PC-9 (cell line): Measurements from ENCODE around the gene RNF166. TPM values are rescaled to one million over a fixed set of nuclear protein-coding genes. Genes with fewer than 3 reads are reported as not detected.

Source experiments
- BruUV-seq: library from RNA; stranded (reverse); fragments of 400-500 nt; replicated peaks from 2 replicates; lab custom pipeline; 2021; lab: Mats Ljungman, UMichigan
- CTCF ChIA-PET: fragments of 300-600 bp; sonication (Branson Sonifier 250); formaldehyde crosslinking; loops from one replicate; lab custom pipeline; 2022; ENCODE audit warnings: antibody characterized with exemption; lab: Charles Lee
- POLR2A ChIA-PET: fragments of 300-600 bp; sonication (Branson Sonifier 250); formaldehyde crosslinking; loops from one replicate; lab custom pipeline; 2022; ENCODE audit warnings: antibody characterized with exemption; ENCODE audit not compliant: unreplicated experiment; lab: Charles Lee
- DNase-seq, 2 experiments: peaks; one replicate each; pipeline versions ENCODE4 v3.0.0 to v3.0.0-alpha.2; 2015 to 2022; ENCODE audit warnings: mixed read lengths in 1 of 2
- H2AFZ ChIP-seq: fragments of 200-600 bp; sonication (generic); 2 replicates; pipeline ENCODE4 v1.8.1; 2017; ENCODE audit warnings: antibody characterized with exemption
- H3F3A ChIP-seq: fragments of 200-600 bp; sonication (generic); 2 replicates; pipeline ENCODE4 v1.8.1; 2017; ENCODE audit warnings: antibody characterized with exemption, mild to moderate bottlenecking, low read depth; ENCODE audit not compliant: insufficient read depth
- H3K27ac ChIP-seq: fragments of 200-600 bp; sonication (generic); 2 replicates; pipeline ENCODE4 v1.6.1; 2016; ENCODE audit warnings: mixed run types
- H3K27me3 ChIP-seq: fragments of 200-600 bp; sonication (generic); 2 replicates; pipeline ENCODE4 v1.6.1; 2016; ENCODE audit warnings: low read depth, mixed run types; ENCODE audit not compliant: insufficient read depth
- H3K36me3 ChIP-seq: fragments of 200-600 bp; sonication (generic); 2 replicates; pipeline ENCODE4 v1.6.1; 2016; ENCODE audit warnings: low read depth, mixed run types
- H3K4me1 ChIP-seq: fragments of 200-600 bp; sonication (generic); replicated peaks from 2 replicates; pipeline ENCODE4 v1.6.1; 2016; ENCODE audit warnings: mixed run types; ENCODE audit not compliant: insufficient read depth
- H3K4me2 ChIP-seq: fragments of 200-600 bp; sonication (generic); 2 replicates; pipeline ENCODE4 v1.6.1; 2017; ENCODE audit warnings: mixed run types
- H3K4me3 ChIP-seq: fragments of 200-600 bp; sonication (generic); 2 replicates; pipeline ENCODE4 v1.6.1; 2016; ENCODE audit warnings: mixed run types
- H3K79me2 ChIP-seq: fragments of 200-600 bp; sonication (generic); 2 replicates; pipeline ENCODE4 v1.6.1; 2017; ENCODE audit warnings: low read depth, mixed run types
- H3K9me2 ChIP-seq: fragments of 200-600 bp; sonication (generic); 2 replicates; pipeline ENCODE4 v1.8.1; 2017; ENCODE audit warnings: mild to moderate bottlenecking; ENCODE audit not compliant: insufficient read depth
- H3K9me3 ChIP-seq: fragments of 200-600 bp; sonication (generic); 2 replicates; pipeline ENCODE4 v1.8.1; 2016; ENCODE audit warnings: low read depth; ENCODE audit not compliant: insufficient read depth
- H4K20me1 ChIP-seq: fragments of 200-600 bp; sonication (generic); 2 replicates; pipeline ENCODE4 v1.8.1; 2017; ENCODE audit not compliant: insufficient read depth
- CTCF ChIP-seq: fragments of 200-600 bp; sonication (generic); conservative IDR thresholded peaks from 2 replicates; pipeline ENCODE4 v1.6.1; 2017; ENCODE audit warnings: mixed run types, antibody characterized with exemption, mild to moderate bottlenecking, moderate library complexity
- EZH2 ChIP-seq: fragments of 200-600 bp; sonication (generic); IDR thresholded peaks from 2 replicates; pipeline ENCODE4 v1.8.0; 2017; ENCODE audit warnings: antibody characterized with exemption, low read depth
- intact Hi-C: fragments of 100-400 bp; cut with micrococcal nuclease; formaldehyde crosslinking; loops from one replicate; pipeline ENCODE4 v1.10.0; 2022; ENCODE audit not compliant: unreplicated experiment
- total RNA-seq: library from RNA; stranded (reverse); gene quantifications from 2 replicates; pipeline ENCODE4 v1.2.3, GENCODE V29; 2021

The RNF166 gene
- total RNA-seq, 1 experiment from 2014 or later, result 29.4 TPM

GRCh38 chr16:88659160-88659559 lies 47.0 kb downstream of the RNF166 start:
- Histone ChIP-seq H3F3A (peaks cover 10% of the 10 kb centered on the region; the same call in 1 of the 2 replicates), H3K4me3 (no peak overlapping the region), H3K4me2 (no peak overlapping the region), H3K9me2 (no peaks in the 10 kb centered on the region), H3K27me3 (no peaks in the 10 kb centered on the region), H3K79me2 (peaks cover 29% of the 10 kb centered on the region), H3K9me3 (no peaks in the 10 kb centered on the region), H3K27ac (no peak overlapping the region), H3K4me1 (peaks cover 9% of the 10 kb centered on the region), H2AFZ (no peak overlapping the region), H4K20me1 (no peaks in the 10 kb centered on the region; the same call in 1 of the 2 replicates), H3K36me3 (no peaks in the 10 kb centered on the region)
- no peak for TF ChIP-seq CTCF
- no peak for TF ChIP-seq EZH2
- no peak for DNase-seq
- ChIA-PET CTCF (no interaction called here), POLR2A (no interaction called here)
- intact Hi-C loops, result no loop called here
- BruUV-seq, result no TSS peak

- TF ChIP-seq EZH2, result no peak
- no peak for TF ChIP-seq CTCF
- no peak overlapping the region for H3K4me2 ChIP-seq
- H2AFZ ChIP-seq, result no peak overlapping the region
- no peak for DNase-seq
- POLR2A ChIA-PET, result no interaction called here
- peaks cover 29% of the 10 kb centered on the region for H3K79me2 ChIP-seq
- intact Hi-C loops, result no loop called here
- no peaks in the 10 kb centered on the region for H3K27me3 ChIP-seq
- H3F3A ChIP-seq, result peaks cover 10% of the 10 kb centered on the region; the same call in 1 of the 2 replicates
- H3K9me3 ChIP-seq, result no peaks in the 10 kb centered on the region
- H3K4me1 ChIP-seq, result peaks cover 9% of the 10 kb centered on the region
- no TSS peak for BruUV-seq
- no peak overlapping the region for H3K27ac ChIP-seq
- H3K9me2 ChIP-seq, result no peaks in the 10 kb centered on the region
- no peaks in the 10 kb centered on the region; the same call in 1 of the 2 replicates for H4K20me1 ChIP-seq
- no peaks in the 10 kb centered on the region for H3K36me3 ChIP-seq
- H3K4me3 ChIP-seq, result no peak overlapping the region
- CTCF ChIA-PET, result no interaction called here
These were observed 47.5 kb downstream of the RNF166 start for GRCh38 chr16:88658714-88659113.

GRCh38 chr16:88657371-88657770 lies 48.8 kb downstream of the RNF166 start:
- H3K4me1 ChIP-seq, result peaks cover 9% of the 10 kb centered on the region
- TF ChIP-seq CTCF, result no peak
- TF ChIP-seq EZH2, result no peak
- H3F3A ChIP-seq, result peaks cover 12% of the 10 kb centered on the region; the same call in 1 of the 2 replicates
- H3K27me3 ChIP-seq, result no peaks in the 10 kb centered on the region
- peaks cover 24% of the 10 kb centered on the region for H3K79me2 ChIP-seq
- no TSS peak for BruUV-seq
- no peak for DNase-seq
- no peaks in the 10 kb centered on the region; the same call in 1 of the 2 replicates for H4K20me1 ChIP-seq
- no peaks in the 10 kb centered on the region for H3K9me2 ChIP-seq
- no peak overlapping the region for H3K4me2 ChIP-seq
- H3K36me3 ChIP-seq, result no peaks in the 10 kb centered on the region
- H3K9me3 ChIP-seq, result no peaks in the 10 kb centered on the region
- ChIA-PET CTCF (interaction anchor here (0.6 kb wide), 1 partner anchor 43 kb away, joined by 4 read pairs; no protein-coding TSS in a partner anchor), POLR2A (no interaction called here)
- no peak overlapping the region for H3K27ac ChIP-seq
- intact Hi-C loops, result no loop called here
- H3K4me3 ChIP-seq, result no peak overlapping the region
- no peak overlapping the region for H2AFZ ChIP-seq
